Measurements from ENCODE around the gene TMEM120B. TPM values are rescaled to one million over a fixed set of nuclear protein-coding genes. Genes with fewer than 3 reads are reported as not detected.

Gene TMEM120B
- total RNA-seq, 1 donor from 2014 or later: 18.3 TPM

- Mint-ChIP-seq H3K27me3 (ENCODE audit: insufficient read depth) (no peaks in the 10 kb centered on the region), H3K27ac (peak overlapping the region; percentile 48), H3K36me3 (ENCODE audit: low read depth) (peaks cover 38% of the 10 kb centered on the region), H3K4me1 (ENCODE audit: low read depth) (no peaks in the 10 kb centered on the region), H3K4me3 (no peak overlapping the region), H3K9me3 (no peaks in the 10 kb centered on the region)
- no peak for DNase-seq (ENCODE audit: low spot score)
- intact Hi-C loops (cut with micrococcal nuclease): no loop called here
Observed at GRCh38 chr12:121830134-121830533, 117.6 kb downstream of the TMEM120B start.

GRCh38 chr12:121830588-121831265, 118.2 kb downstream of the TMEM120B start:
- Mint-ChIP-seq H3K4me1 (ENCODE audit: low read depth) (no peaks in the 10 kb centered on the region), H3K36me3 (ENCODE audit: low read depth) (peaks cover 36% of the 10 kb centered on the region), H3K27ac (peak overlapping the region; percentile 48), H3K27me3 (ENCODE audit: insufficient read depth) (no peaks in the 10 kb centered on the region), H3K9me3 (no peaks in the 10 kb centered on the region), H3K4me3 (no peak overlapping the region)
- intact Hi-C loops (cut with micrococcal nuclease): no loop called here
- no peak for DNase-seq (ENCODE audit: low spot score)

Other genes starting within 250 kb of the TMEM120B start
- 58.1 and 60.1 TPM in 2 replicates for gene KDM2B, start 131.7 kb upstream of the TMEM120B start, total RNA-seq
- gene ORAI1, start 86.2 kb upstream of the TMEM120B start, total RNA-seq: 61.5 and 67.0 TPM in 2 replicates
- gene MORN3, start 43.1 kb upstream of the TMEM120B start, total RNA-seq: 0.41 and 0.61 TPM in 2 replicates
- gene RHOF, start 80.9 kb downstream of the TMEM120B start, total RNA-seq: 111 and 112 TPM in 2 replicates
- 32.0 and 33.0 TPM in 2 replicates for gene SETD1B, start 91.3 kb downstream of the TMEM120B start, total RNA-seq
- not detected in 2 replicates for gene HPD, start 146.1 kb downstream of the TMEM120B start, total RNA-seq
- gene PSMD9, start 176.0 kb downstream of the TMEM120B start, total RNA-seq: 63.9 and 67.5 TPM in 2 replicates
- 0.65 and 0.76 TPM in 2 replicates for gene CFAP251, start 205.8 kb downstream of the TMEM120B start, total RNA-seq

Measured in activated T-helper 1 cell treated with anti-CD3 and anti-CD28 coated beads, Interleukin-12 subunit alpha, Interleukin-12 subunit beta, Interleukin-2, Interleukin-4 antibody, amounts not matched to agents 30 ng/mL and 10 ng/mL and 1 ng/mL, durations not matched to agents 14 hours and 24 hours and 36 hours (primary cell).